ENCODE data around the gene PEPD.

The PEPD gene

DNA sequence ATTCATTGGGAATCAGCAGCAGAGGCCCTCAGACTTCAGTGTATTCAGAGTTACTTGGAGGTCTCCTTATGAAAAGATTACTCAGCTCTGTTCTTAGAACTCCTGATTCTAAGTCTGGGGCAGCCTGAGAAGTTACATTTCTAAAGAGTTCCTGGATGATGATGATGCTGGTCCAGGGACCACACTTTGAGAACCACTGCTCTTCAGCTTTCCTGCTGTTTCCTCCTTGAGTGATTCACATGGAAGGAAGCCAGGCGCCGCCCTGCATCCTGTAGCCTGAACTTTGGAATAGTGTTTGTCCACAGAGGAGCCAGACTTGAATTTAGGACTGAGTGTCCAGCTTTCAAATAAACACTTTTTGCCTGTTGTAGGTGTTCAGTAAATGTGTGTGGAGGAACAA is 145.2 kb downstream of the PEPD start:
- no peak for DNase-seq

- DNase-seq, result no peak
These were observed 145.8 kb downstream of the PEPD start for GRCh38 chr19:33375837-33376159.

DNA sequence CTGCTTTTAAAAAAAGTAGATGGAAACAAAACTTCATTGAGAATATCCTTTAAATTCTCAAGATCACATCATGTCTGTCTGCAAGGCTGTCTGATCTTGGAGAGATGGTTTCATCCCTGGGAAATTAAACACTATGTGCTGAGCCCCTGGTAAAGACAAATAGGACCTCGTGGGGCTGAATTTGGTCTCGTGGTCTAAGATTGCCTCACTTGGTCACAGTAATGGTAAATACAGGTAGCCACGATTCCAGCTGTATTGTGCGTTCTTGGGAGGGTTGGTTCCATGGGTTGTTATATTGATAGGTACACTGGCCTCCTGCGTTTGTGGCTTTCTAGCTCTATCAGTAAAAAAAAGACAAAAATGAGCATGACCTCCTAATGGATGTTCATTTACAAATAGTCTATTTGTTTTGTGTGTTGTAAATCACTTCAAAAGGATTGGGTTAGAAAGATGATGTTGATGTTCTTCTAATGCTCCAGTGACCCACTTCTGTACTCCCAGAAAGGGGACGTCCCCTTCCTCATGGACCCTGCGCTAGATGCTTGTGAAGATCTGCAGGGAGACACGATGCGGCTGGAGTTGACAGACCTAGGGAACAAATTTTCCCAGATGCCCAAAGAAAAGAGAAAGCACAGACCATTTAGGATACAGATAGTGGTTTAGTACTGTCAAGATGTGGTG is 146.3 kb downstream of the PEPD start:
- no peak for DNase-seq

GRCh38 chr19:33374236-33374714 is 147.3 kb downstream of the PEPD start:
- peak; percentile 18 for DNase-seq

DNA sequence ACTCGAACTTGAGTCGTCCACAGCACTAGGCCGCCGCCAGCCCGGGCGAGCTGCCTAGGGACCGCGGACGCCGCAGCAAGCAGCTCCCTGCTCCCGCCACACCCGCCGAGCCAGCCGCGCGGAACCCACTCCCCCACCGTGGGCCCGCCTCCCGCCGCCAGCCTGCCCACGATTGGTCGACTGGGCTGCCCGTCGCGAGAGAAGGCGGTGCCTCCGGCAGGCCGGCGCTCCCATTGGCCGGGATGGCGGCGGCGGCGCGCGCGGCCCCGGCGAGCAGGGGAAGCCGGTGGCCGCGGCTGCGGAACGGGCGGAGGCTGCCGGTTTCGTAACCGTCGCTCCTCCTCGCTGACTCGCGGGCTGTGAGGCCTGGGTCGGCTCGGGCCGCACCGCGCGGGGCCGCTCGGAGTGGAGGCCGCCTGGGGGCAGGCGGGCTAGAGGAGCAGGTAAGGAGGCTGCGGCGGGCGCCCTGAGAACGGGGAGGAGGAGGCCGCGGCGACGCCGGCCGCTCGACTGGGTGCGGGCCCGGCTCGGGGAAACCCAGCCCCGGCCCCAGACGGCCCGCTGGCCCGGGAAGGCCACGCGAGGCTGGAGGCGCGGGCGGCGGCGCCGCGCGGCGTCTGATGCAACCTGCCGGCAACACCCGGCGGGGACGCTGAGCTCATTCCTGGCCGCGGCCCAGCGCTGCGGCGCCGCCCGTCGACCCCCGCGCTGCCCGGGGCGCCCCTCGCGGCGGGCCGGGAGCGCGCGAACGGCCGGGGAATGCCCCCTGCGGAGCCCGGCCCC is 147.9 kb downstream of the PEPD start, which contains the start of gene CEBPG:
TSS of gene CEBPG (plus strand) at position 257 of the 783 bp plus-strand sequence. CDS start 5,531 bp downstream, outside the sequence.
- peak; percentile 93 for DNase-seq

- DNase-seq, result no peak
These were observed 150.8 kb downstream of the PEPD start for GRCh38 chr19:33370783-33371182.

- DNase-seq, result no peak
These were observed 153.3 kb downstream of the PEPD start for GRCh38 chr19:33368074-33368864.

DNA sequence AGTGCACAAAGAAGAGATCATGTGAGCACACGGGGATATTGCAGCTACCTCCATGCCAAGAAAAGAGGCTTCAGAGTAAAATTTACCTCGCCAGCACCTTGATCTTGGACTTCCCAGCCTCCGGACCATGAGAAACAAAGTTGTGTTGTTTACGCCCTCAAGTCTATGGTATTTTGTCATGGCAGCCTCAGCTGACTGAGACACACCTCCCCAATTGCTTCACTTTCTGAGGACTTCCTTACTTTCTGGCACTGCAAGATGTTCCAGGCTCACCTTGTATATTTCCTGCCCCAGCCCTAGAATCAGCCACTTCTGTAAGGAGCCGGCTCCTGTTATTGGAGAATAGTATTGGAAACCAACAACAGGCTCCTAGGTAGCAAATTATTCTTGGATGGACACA is 154.7 kb downstream of the PEPD start:
- DNase-seq, result no peak

DNA sequence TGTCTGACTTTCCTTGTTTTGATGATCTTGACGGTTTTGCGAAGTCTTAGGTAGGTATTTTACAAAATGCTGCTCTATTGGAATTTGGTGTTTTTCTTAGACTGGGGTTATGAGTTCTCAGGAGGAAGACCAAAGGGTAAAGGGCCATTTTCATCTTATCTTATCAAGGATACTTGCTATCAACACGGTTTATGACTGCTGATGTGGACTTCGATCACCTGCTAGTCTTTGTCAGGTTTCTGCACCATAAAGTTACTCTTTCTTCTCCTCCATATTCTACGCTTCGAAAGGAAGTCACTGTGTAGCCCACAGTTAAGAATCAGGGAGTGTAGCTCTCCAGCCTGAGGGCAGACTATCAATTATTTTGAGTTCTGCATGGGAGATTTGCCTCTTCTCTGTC is 155.5 kb downstream of the PEPD start:
- no peak for DNase-seq

DNA sequence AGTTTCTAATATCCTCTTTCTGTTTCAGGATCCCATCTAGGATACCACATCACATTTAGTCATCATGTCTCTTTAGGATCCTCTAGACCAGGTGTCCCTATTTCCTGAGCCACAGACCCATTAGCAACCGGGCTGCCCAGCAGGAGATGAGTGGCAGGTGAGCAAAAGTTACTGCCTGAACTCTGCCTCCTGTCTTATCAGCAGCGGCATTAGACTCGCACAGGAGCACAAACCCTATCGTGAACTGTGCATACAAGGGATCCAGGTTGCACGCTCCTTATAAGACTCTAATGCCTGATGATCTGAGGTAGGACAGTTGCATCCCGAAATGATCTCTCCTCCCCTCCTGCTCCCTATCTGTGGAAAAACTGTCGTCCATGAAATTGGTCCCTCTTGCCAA is 155.9 kb downstream of the PEPD start:
- no peak for DNase-seq

GRCh38 chr19:33363476-33363875 is 158.1 kb downstream of the PEPD start:
- DNase-seq, result no peak

DNA sequence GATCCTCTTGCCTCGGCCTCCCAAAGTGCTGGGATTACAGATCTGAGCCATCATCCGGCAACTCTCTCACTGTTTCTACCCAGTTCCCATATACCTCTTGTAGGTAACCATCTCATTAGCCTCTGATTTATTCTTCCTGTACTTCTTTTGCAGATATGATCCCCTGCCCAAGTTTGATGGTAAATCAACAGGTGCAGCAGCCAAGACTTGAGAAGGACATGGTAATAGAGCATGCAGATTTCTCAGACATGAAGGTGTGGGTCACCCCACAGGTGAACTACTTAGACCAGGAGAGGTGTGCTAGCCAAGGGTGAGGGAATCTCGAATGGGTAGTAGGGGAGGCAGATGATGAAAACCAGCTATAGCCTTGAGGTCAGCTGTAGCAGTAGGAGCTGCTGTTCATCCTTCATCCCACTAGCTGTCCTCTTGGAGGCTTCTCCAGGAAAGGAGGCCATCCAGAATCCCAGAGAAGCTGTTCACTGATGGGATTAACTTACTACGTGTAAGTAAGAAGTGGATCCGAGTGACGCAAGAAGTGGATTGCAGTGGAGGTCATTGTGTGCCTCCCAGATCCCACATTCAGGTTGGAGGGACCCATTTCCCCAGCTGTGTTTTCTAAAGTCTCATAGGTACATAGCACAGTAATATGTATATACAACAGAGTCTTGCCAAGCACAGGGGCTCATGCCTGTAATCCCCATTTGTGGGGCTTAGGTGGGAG is 158.9 kb downstream of the PEPD start:
- DNase-seq, result no peak

DNA sequence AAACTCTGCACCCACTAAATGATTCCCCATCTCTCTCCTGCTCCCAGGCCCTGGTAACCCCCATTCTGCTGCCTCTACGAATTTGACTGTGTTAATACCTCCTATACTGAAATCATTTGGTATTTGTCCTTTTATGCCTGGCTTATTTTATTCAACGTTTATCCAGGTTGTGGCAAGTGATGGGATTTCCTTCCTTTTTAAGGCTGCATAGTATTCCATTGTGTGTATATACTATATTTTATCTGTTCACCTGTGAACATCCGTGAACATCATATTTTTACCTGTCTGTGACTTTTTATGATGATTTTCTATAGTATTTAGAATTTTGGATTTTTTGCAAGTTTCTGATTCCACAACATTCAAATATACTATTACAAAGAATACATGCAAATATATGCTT is 162.0 kb downstream of the PEPD start:
- DNase-seq, result no peak

GRCh38 chr19:33358408-33358807 is 163.2 kb downstream of the PEPD start:
- no peak for DNase-seq

GRCh38 chr19:33357556-33357955 is 164.0 kb downstream of the PEPD start:
- DNase-seq, result no peak

GRCh38 chr19:33355535-33355934 is 166.1 kb downstream of the PEPD start:
- no peak for DNase-seq

DNA sequence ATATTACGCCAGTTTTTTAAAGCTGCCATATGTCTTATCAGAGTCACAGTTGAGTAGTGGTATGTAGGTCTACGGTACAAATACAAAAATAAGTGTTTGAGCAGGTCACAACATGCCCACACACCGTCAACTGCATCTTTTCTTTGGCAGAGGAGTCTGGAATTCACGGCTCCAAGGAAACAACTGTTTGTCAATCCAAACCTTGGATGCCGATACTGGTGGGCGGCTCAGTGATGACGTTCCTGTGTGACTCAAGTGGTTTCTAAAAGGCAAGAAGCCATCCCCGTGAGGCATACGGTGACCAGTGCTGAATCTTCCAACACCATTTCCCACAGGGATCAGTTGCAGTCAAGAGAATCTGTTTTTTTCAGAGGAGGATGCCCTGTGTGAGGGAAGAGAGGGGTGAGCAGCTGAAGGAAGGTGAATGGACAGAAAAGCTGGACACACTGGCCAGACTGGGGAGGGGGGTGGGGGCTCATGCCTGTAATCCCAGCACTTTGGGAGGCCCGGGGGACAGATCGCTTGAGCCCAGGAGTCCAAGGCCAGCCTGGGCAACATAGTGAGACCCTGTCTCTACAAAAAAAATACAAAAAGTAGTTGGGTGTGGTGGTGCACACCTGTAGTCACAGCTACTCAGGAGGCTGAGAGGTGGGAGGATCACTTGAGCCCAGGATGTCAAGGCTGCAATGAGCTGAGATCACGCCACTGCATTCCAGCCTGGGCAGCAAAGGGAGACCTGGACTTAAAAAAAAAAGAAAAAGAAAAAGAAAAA is 170.9 kb downstream of the PEPD start:
- no peak for DNase-seq

- no peak for DNase-seq
These were observed 172.0 kb downstream of the PEPD start for GRCh38 chr19:33349319-33350289.

- DNase-seq, result no peak
These were observed 173.1 kb downstream of the PEPD start for GRCh38 chr19:33348301-33349010.

- DNase-seq, result no peak
These were observed 174.3 kb downstream of the PEPD start for GRCh38 chr19:33347300-33347699.

Measured in CD4-positive, alpha-beta T cell treated with Interleukin-6 for 4 hours (primary cell).